Testis (tissue), 2 donors: ENCODE measurements around the gene CENPO.

ENCODE experiments used
- CTCF ChIP-seq, 3 experiments: fragments of 450-650 bp in 2 of 3; fragments of 200-600 bp in 1 of 3; sonication (generic) in 1 of 3; IDR thresholded peaks; one replicate each; pipeline ENCODE4 v1.5.1; 2016 to 2019; ENCODE audit warnings: antibody characterized with exemption in 3 of 3, mild to moderate bottlenecking in 2 of 3, moderate library complexity in 1 of 3
- POLR2A ChIP-seq: fragments of 450-650 bp; IDR thresholded peaks from one replicate; pipeline ENCODE4 v1.6.1; 2017; ENCODE audit warnings: antibody characterized with exemption, mild to moderate bottlenecking, moderate library complexity

GRCh38 chr2:24860631-24861030 is 67.4 kb downstream of the CENPO start:
- TF ChIP-seq CTCF (IDR thresholded peaks at IDR 0.05), result no peak
- no peak for TF ChIP-seq POLR2A
